Measurements from ENCODE around the gene PCDH9.

The PCDH9 gene

DNA sequence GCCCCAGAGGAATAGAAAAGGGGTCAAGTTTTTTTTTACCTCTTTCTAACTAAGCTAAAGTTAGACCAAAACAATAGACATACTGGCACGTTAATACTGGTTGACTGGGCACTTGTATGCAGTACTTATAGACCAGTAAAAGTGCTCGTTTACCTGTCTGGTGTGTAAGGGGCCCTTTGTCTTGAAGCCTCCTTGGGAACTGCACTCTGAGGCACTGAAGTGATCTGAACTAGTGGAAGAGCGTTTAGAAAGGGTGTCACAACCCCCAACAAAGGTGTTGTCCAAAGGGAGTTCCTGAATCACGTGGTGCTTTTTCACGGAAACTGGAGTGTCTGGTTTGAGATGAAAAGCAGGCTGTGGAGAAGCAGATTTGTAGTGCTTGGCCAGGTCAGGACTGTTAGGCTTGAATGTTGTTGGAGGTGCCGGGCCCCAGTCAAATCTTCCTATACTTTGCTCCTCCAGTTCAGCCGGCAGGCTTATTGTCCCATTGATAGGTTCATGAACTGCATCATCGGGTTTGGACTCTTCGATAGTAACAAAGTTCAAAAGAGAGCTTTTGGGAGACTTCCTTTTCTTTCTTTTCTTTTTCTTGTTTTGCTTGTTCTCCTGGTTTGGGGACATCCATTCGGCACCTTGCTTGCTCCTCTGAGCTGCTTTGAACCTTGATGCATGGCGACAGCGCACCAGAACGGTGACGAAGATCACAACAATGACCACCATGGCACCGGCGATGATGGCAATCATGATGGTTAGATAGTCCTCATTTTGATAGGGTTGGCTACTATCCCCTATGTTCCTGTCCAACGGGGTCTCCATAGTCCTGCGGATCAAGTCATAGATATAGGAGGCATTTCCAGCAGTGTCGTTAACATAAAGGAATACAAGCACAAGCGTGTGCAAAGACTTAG lies 4.6 kb downstream of the PCDH9 start:
- no peak for DNase-seq (ENCODE audit: low read depth)

DNA sequence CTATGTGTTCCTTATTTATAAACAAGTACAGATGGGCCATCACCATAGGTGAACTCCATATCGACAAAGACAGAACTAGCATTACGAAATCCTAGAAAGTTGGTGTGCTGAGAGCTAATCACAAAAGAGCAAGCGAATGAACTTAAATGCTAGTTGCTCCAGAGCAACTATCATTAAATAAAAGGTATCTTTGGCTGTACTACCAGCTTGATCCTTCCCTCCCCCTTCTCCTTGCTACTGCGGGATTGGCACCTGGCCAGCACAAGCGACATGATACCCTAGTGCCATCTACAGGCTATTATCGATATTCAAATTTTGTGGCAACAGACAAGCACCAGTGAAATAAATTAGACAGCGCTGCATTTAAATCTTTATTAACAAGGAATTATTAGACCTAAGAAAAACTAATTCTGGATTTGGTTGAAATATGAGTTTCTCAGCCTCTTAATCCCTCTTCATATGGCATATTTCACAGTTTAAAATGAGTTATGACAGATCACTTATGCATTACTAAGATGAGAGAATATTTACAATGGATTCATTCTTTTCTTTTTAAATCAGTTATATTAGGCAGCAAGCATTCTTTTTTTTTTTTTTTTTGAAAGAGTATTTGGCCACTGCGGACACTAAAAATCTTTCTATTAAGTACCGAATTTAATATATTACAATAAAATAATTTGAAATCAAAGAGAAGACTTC lies 5.8 kb downstream of the PCDH9 start:
- DNase-seq (ENCODE audit: low read depth): peak; percentile 20

GRCh38 chr13:67223742-67224141 lies 6.4 kb downstream of the PCDH9 start:
- no peak for DNase-seq (ENCODE audit: low read depth)

GRCh38 chr13:67223024-67223423 lies 7.1 kb downstream of the PCDH9 start:
- DNase-seq (ENCODE audit: low read depth): no peak

GRCh38 chr13:67221630-67222226 lies 8.4 kb downstream of the PCDH9 start:
- no peak for DNase-seq (ENCODE audit: low read depth)

DNA sequence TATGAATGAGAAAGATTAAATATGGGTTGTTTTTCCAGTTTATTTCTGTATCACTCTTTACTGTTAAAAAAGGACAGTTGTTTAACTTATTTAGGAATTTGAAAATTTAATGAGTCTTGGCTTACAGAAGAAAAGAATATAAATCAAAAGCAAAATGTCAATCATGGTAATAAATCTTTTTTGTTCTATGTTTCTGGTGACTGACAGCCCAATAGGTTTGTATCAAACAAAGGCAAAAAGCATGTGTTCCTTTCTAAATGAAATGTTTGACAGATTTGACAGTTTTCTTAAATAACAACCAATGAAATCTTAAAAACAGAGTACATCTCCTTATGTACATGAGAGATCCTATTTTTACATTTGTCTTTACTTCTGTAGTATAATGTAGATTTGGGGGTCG lies 11.0 kb downstream of the PCDH9 start:
- DNase-seq (ENCODE audit: low read depth): no peak

DNA sequence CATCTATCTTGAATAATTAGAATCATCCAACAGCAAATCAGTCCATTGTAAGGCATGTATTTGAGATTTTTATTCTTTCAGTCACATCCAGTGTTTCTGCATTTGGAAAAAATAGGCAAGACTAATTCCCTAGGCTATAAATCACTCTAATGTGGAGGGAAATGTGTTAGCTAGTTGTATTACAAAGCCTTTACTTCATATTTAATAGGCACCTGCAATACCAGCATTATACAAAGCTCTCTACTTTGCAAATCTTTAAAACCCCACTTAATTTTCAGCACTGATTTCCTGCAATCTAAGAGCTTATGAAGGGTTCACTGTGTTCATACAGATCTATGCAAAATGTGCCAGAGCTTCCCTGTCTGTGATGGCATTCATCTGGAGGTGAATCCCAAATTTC lies 12.3 kb downstream of the PCDH9 start:
- no peak for DNase-seq (ENCODE audit: low read depth)

GRCh38 chr13:67216864-67217263 lies 13.3 kb downstream of the PCDH9 start:
- DNase-seq (ENCODE audit: low read depth): no peak

DNA sequence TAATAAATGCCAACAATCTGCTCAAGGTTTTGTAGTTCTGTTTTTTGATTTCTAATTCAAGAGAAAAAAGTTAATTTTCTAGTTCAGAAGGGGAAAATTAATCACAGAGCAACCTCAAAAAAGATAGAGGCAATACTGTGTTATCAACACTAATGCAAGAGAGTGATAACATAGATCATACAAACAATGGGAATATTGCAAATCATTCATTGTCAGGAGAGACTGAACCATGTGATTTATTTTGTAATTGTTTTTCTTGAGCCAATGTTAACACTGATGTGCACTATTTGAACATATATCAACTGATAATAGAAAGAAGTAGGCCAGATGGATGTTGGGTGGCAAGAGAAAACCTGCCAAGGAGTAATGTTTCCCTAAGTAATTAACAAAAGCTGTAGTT lies 19.9 kb downstream of the PCDH9 start:
- no peak for DNase-seq (ENCODE audit: low read depth)

DNA sequence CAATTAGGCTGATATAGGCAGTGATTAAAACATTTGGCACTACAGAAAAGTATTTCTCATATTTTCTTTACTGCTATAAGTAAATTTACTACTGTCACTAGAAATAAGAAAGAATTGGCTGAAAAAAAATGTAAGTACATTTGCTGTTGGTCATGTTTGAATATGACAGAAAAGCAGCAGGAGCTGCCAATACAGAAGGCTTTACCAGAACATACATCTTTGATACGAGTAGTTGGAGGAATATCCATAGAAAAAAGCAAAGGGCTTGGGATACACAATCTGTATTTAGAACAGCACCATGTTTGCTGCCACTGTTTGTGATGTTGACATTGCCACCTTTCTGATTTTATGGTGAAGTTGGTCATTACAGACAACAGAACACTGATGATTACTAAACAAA lies 21.6 kb downstream of the PCDH9 start:
- no peak for DNase-seq (ENCODE audit: low read depth)

DNA sequence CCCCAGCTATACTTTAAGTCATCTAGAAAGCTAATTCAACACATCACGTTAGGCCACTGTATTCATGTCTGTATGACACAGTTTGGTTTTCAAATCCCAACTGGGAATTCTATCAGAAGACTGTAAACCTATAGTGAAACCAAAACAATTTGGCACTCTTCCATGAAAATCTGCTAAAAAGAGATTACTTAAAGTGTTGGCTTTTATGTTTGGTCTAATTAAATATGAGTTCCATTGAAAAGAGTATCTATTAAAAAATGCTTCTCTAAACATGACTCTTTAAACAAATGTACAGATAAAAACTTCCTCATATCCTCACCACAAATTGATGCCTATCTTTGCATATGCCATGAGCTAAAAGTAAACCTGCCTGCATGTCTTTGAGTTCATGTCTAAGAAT lies 25.4 kb downstream of the PCDH9 start:
- DNase-seq (ENCODE audit: low read depth): no peak

- DNase-seq (ENCODE audit: low read depth): no peak
Measured at GRCh38 chr13:67200605-67201004, 29.5 kb downstream of the PCDH9 start.

DNA sequence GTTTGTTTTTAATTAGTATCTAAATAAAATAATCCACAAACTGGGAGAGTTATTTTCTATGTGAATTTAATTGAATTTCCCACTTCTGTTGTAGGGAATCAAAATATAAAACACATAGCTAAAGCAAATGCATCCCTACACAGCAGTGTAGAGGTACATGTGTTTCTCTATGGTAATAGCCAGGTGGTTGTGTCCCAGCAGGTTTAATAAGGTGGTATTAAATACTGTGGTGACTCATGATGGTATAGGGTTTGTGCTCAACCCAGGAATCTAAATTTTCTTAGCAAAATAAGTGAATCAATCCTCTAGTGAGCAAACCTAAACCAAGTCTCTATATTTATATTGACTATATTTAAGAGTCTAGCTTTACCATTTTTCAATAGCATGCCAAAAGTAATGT lies 30.0 kb downstream of the PCDH9 start:
- DNase-seq (ENCODE audit: low read depth): no peak

DNA sequence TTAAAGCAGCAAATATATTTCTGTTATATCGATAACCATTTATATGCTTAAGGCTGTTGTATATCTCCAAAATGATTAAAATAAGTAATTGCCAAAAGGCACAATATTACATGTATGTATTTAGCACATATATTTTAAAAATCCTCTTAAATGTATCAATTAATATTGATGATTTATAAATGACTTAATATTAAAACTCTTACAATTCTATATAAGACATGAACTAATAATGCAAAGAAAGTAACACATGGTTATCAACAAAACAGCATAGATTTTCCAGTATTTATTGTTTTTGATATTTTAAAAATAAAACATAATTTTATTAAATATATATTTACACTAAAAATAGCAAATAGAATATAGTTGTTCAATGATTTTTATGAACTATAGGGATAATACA lies 32.4 kb downstream of the PCDH9 start:
- DNase-seq (ENCODE audit: low read depth): no peak

- DNase-seq (ENCODE audit: low read depth): no peak
Measured at GRCh38 chr13:67193979-67194378, 36.2 kb downstream of the PCDH9 start.

- DNase-seq (ENCODE audit: low read depth): no peak
Measured at GRCh38 chr13:67192751-67193150, 37.4 kb downstream of the PCDH9 start.

DNA sequence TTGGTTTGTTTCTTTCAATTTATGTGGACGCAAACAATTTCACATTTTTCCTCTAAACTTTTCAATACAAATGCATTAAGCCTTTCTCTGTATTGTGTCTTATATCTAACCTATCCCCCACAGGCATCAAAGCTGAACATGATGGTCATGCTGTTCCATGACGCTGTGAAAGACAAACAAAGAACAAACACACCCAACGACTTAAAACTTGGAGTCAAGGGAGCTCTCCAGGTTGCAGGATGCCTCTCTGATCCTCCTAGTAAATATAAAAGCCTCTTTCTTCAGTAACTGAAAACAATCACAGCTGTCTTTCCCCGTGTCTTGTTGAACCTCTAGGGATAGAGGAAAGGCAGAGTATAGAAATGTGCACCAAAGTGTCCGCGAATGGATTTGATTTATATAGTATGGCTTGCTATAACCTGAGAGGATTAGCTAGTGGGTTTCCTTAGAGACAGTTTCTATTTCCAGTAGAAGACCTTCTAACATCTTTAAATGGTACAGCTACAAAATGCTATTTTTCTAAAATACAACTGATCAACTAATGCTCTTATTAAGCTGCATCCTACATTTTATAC lies 43.1 kb downstream of the PCDH9 start:
- no peak for DNase-seq (ENCODE audit: low read depth)

- no peak for DNase-seq (ENCODE audit: low read depth)
Measured at GRCh38 chr13:67184247-67184646, 45.9 kb downstream of the PCDH9 start.

GRCh38 chr13:67183151-67183550 lies 47.0 kb downstream of the PCDH9 start:
- DNase-seq (ENCODE audit: low read depth): no peak

- no peak for DNase-seq (ENCODE audit: low read depth)
Measured at GRCh38 chr13:67175836-67176459, 54.2 kb downstream of the PCDH9 start.

DNA sequence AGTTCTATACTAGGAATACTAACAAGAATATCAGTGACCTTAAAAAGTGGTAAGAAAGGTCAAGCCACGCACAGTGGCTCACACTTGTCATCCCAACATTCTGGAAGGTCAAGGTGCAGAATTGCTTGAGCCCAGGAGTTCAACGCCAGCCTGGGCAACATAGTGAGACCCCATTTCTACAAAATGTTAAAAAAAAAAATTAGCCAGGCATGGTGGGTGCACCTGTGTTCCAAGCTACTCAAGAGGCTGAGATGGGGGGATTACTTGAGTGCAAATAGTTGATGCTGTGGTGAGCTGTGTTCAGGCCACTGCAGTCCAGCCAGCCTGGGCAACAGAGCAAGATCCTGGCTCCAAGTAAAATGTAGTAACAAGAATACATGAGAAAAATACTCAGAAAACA lies 61.8 kb downstream of the PCDH9 start:
- DNase-seq (ENCODE audit: low read depth): no peak

DNA sequence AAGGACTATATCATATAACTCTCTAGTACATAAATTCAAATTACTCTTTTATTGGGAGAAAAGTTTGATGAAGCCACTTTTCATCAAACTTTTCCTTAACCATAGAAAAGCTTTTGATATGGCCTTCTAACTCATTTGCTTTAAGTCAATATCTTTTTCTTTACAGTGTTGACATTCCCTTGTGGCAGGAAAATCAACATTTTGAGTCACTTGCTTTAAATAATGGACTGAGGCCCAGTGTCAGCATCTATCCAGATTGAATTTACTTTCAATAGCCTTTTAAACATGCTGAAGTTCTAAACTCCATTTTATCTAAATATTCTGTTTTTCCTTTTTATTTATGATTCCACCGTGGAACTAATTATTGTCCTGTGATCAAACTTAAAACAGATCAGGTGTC lies 62.7 kb downstream of the PCDH9 start:
- DNase-seq (ENCODE audit: low read depth): no peak
